ENCODE data around the gene CHST11.

Gene CHST11

DNA sequence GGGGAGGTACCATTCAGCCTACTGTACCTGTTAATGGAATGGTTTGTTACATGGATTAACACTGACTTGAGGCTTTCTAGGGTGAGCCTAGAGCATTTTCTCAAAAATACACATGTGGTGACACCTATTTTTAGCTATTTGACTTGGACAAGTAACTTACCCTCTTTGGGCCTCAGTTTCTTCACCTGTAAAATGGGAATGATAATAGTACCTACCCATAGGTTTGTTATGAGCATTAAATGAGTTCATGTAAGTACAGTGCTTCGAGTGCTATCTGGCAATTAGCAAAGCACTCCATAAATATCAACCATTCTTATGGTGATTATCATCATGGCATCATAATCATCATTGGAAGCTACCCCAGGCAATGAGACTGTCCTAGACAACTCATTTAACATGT, 216.5 kb downstream of the CHST11 start:
- Mint-ChIP-seq H3K4me3 (no peak overlapping the region), H3K36me3 (no peaks in the 10 kb centered on the region), H3K9me3 (no peaks in the 10 kb centered on the region), H3K27me3 (no peaks in the 10 kb centered on the region), H3K4me1 (peaks cover 68% of the 10 kb centered on the region), H3K27ac (peak overlapping the region; percentile 95)

- H3K4me3 Mint-ChIP-seq: no peak overlapping the region
- H3K36me3 Mint-ChIP-seq: no peaks in the 10 kb centered on the region
- peaks cover 65% of the 10 kb centered on the region for H3K4me1 Mint-ChIP-seq
- H3K27me3 Mint-ChIP-seq: no peaks in the 10 kb centered on the region
- H3K27ac Mint-ChIP-seq: peak overlapping the region; percentile 32
- no peaks in the 10 kb centered on the region for H3K9me3 Mint-ChIP-seq
These were observed 217.1 kb downstream of the CHST11 start for GRCh38 chr12:104673696-104674482.

GRCh38 chr12:104676636-104677035, 219.9 kb downstream of the CHST11 start:
- H3K9me3 Mint-ChIP-seq: no peaks in the 10 kb centered on the region
- no peaks in the 10 kb centered on the region for H3K27me3 Mint-ChIP-seq
- H3K27ac Mint-ChIP-seq: no peak overlapping the region
- no peaks in the 10 kb centered on the region for H3K36me3 Mint-ChIP-seq
- no peak overlapping the region for H3K4me3 Mint-ChIP-seq
- peaks cover 60% of the 10 kb centered on the region for H3K4me1 Mint-ChIP-seq

DNA sequence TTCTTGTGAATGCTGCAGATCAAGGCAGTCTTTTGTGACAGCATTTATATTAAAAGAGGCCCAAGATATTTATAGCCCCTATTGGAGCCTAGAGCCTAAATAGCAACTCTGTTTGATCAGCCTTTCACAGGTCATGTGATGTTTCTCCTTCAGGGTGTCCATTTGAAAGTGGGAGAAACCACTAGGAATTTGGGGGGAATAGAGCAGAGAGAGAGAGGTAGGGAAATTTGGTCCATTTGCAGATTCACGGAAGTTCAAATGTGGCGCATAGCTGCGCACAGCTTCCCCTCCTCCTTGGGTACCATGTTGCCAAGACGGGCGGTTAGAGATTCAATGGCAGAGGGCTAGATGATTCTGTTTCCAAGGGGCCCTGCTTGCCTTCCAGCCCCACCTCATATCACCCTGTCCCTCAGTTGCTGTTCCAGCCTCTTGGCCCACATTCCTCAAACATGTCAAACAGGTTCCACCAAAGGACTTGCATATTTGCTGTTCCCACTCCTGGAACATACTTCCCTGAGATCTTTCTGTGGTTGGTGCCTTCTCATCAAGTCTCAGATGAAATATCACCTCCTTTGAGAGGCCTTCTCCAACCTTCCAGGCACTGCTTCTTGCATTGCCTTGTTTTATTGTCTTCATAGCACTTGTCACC, 220.8 kb downstream of the CHST11 start:
- no peaks in the 10 kb centered on the region for H3K27me3 Mint-ChIP-seq
- no peak overlapping the region for H3K4me3 Mint-ChIP-seq
- peaks cover 59% of the 10 kb centered on the region for H3K4me1 Mint-ChIP-seq
- no peaks in the 10 kb centered on the region for H3K9me3 Mint-ChIP-seq
- H3K36me3 Mint-ChIP-seq: no peaks in the 10 kb centered on the region
- no peak overlapping the region for H3K27ac Mint-ChIP-seq

DNA sequence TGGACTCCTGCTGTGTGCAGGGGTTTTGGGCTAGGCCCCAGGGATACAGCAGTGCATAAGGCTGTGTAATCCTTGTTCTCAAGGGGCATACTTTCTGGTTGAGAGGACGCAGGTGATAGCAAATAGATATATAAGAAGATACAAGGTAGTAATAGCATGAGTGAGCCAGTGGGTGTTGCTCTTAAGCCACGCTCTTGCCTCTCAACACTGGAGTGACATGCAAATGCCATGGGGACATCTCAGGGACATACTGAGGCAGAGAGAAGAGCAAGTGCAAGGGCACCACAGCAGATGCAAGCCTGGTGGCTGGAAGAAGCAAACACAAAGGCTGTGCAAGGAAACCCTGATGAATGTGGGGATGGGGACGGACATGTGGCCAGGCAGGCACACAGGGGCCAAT, 223.3 kb downstream of the CHST11 start:
- no peak overlapping the region for H3K27ac Mint-ChIP-seq
- no peaks in the 10 kb centered on the region for H3K27me3 Mint-ChIP-seq
- H3K36me3 Mint-ChIP-seq: no peaks in the 10 kb centered on the region
- H3K9me3 Mint-ChIP-seq: no peaks in the 10 kb centered on the region
- peaks cover 63% of the 10 kb centered on the region for H3K4me1 Mint-ChIP-seq
- peak overlapping the region; percentile 21 for H3K4me3 Mint-ChIP-seq

- Mint-ChIP-seq H3K9me3 (no peaks in the 10 kb centered on the region), H3K4me3 (no peak overlapping the region), H3K4me1 (peaks cover 68% of the 10 kb centered on the region), H3K27ac (no peak overlapping the region), H3K27me3 (no peaks in the 10 kb centered on the region), H3K36me3 (peaks cover under 1% of the 10 kb centered on the region)
These were observed 223.7 kb downstream of the CHST11 start for GRCh38 chr12:104680491-104680890.

GRCh38 chr12:104681012-104681690, 224.4 kb downstream of the CHST11 start:
- H3K4me3 Mint-ChIP-seq: peak overlapping the region; percentile 24
- peaks cover 1% of the 10 kb centered on the region for H3K36me3 Mint-ChIP-seq
- H3K27ac Mint-ChIP-seq: peak overlapping the region; percentile 3
- no peaks in the 10 kb centered on the region for H3K9me3 Mint-ChIP-seq
- H3K27me3 Mint-ChIP-seq: no peaks in the 10 kb centered on the region
- peaks cover 70% of the 10 kb centered on the region for H3K4me1 Mint-ChIP-seq

GRCh38 chr12:104682790-104683279, 226.1 kb downstream of the CHST11 start:
- peak overlapping the region; percentile 91 for H3K27ac Mint-ChIP-seq
- H3K9me3 Mint-ChIP-seq: no peaks in the 10 kb centered on the region
- peaks cover 1% of the 10 kb centered on the region for H3K36me3 Mint-ChIP-seq
- peak overlapping the region; percentile 75 for H3K4me3 Mint-ChIP-seq
- no peaks in the 10 kb centered on the region for H3K27me3 Mint-ChIP-seq
- peaks cover 72% of the 10 kb centered on the region for H3K4me1 Mint-ChIP-seq

- H3K4me3 Mint-ChIP-seq: no peak overlapping the region
- no peaks in the 10 kb centered on the region for H3K27me3 Mint-ChIP-seq
- H3K27ac Mint-ChIP-seq: no peak overlapping the region
- no peaks in the 10 kb centered on the region for H3K9me3 Mint-ChIP-seq
- H3K36me3 Mint-ChIP-seq: peaks cover 1% of the 10 kb centered on the region
- peaks cover 80% of the 10 kb centered on the region for H3K4me1 Mint-ChIP-seq
These were observed 227.2 kb downstream of the CHST11 start for GRCh38 chr12:104683831-104684503.

DNA sequence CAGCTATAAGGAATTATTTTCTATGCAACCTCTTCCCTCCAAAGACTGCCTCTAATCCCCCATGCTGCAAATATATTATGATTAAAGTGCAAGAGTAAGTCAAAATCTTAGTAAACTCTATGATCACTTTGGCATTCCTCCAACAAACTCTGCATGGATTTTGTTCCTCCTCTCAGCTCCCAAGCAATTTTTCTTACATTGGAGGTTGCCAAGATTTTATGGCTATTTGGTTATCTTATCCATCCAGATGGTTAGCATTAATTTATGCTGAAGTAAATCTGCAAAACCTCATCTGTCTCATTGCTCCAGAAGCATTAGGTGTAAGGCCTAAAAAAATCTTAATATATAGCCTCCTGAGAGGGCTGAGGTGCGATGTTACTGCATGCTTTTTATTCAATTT, 228.1 kb downstream of the CHST11 start:
- Mint-ChIP-seq H3K27me3 (no peaks in the 10 kb centered on the region), H3K27ac (no peak overlapping the region), H3K4me3 (no peak overlapping the region), H3K36me3 (peaks cover 1% of the 10 kb centered on the region), H3K9me3 (no peaks in the 10 kb centered on the region), H3K4me1 (peaks cover 80% of the 10 kb centered on the region)

DNA sequence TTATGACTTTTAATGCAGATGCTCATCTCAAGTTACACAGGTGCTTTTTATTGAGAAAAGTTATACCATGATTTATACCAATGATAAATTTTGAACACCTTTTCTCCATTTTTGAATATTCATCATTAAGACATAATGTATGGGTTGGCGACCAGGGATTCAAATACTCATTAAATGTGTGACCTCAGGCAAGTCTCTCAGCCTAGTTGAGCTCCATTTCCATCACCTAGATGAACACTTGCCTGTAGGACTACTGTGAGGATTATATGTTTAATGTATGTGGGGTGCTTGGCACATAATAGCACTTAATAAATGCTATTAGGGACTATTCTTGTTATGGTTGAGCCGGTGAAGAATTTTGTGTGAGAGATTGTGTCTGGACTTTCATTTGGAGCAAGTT, 228.6 kb downstream of the CHST11 start:
- Mint-ChIP-seq H3K27me3 (no peaks in the 10 kb centered on the region), H3K4me1 (peaks cover 80% of the 10 kb centered on the region), H3K27ac (no peak overlapping the region), H3K36me3 (peaks cover 1% of the 10 kb centered on the region), H3K9me3 (no peaks in the 10 kb centered on the region), H3K4me3 (no peak overlapping the region)

DNA sequence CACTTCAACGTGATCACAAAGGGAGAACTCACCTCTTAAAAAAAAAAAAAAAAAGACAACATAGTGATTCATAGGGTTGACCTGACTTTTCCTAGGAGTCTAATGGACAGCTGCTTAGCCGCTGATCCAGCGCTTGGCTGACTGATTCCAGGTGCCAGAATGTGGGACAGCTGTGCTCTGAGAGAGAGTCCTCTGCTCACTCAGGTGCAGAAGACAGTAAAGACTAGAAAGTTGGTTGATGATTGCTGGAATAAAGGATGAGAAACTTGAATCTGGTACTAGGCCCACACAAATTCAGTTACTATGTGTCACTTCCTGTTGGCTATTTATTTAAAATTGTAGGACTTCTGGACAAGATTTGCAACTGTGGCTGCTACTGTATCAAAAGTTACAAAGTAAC, 229.4 kb downstream of the CHST11 start:
- no peak overlapping the region for H3K4me3 Mint-ChIP-seq
- no peaks in the 10 kb centered on the region for H3K9me3 Mint-ChIP-seq
- no peak overlapping the region for H3K27ac Mint-ChIP-seq
- peaks cover 1% of the 10 kb centered on the region for H3K36me3 Mint-ChIP-seq
- peaks cover 75% of the 10 kb centered on the region for H3K4me1 Mint-ChIP-seq
- H3K27me3 Mint-ChIP-seq: no peaks in the 10 kb centered on the region

DNA sequence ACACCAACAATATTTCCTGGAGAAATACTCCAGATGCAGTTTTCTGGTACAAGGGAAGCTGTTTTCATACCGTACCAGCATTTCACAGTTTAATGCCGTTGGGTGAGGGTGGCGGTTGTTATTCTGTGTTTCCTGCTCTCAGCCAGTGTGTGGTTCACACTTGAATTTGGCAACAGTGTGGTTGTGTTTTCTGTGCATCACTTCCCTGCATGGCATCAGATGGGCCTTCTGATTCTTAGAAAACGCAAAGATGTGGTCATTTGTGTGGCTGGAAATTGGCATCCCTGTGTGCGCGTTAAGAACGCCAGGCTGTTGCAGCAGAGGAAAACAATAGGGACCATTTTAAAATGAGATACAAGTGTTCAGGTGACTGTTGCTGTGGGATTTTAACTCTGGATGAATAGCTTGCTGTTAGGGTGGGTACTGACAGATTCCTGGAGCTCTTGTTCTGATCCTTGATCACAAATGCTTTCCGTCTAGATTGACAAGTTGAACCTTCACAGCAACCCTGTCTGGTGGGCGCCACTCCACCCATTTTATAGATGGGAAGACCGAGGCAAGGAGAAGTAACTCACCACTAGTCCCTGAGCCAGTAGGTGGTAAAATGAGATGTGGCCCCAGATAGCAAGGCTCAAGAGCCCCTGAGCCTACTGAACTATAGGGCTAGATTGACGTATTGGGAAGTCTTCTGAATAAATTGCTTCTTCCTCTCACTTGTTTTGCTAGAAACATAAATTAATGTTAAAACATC, 231.2 kb downstream of the CHST11 start:
- H3K4me3 Mint-ChIP-seq: peak overlapping the region; percentile 15
- H3K9me3 Mint-ChIP-seq: no peaks in the 10 kb centered on the region
- peaks cover 3% of the 10 kb centered on the region for H3K36me3 Mint-ChIP-seq
- peaks cover 71% of the 10 kb centered on the region for H3K4me1 Mint-ChIP-seq
- H3K27me3 Mint-ChIP-seq: no peaks in the 10 kb centered on the region
- peak overlapping the region; percentile 57 for H3K27ac Mint-ChIP-seq

GRCh38 chr12:104689635-104690034, 232.9 kb downstream of the CHST11 start:
- Mint-ChIP-seq H3K9me3 (no peaks in the 10 kb centered on the region), H3K36me3 (peaks cover 6% of the 10 kb centered on the region), H3K4me3 (no peak overlapping the region), H3K27ac (no peak overlapping the region), H3K4me1 (peaks cover 76% of the 10 kb centered on the region), H3K27me3 (no peaks in the 10 kb centered on the region)

Measured in activated naive CD4-positive, alpha-beta T cell treated with anti-CD3 and anti-CD28 coated beads, Interleukin-2, amount 50 U/mL, for 24 hours (primary cell).